ENCODE data around the gene COL25A1. TPM values are rescaled to one million over a fixed set of nuclear protein-coding genes. Genes with fewer than 3 reads are reported as not detected.

The COL25A1 gene
- total RNA-seq, 1 donor from 2014 or later = 10.4 TPM

DNA sequence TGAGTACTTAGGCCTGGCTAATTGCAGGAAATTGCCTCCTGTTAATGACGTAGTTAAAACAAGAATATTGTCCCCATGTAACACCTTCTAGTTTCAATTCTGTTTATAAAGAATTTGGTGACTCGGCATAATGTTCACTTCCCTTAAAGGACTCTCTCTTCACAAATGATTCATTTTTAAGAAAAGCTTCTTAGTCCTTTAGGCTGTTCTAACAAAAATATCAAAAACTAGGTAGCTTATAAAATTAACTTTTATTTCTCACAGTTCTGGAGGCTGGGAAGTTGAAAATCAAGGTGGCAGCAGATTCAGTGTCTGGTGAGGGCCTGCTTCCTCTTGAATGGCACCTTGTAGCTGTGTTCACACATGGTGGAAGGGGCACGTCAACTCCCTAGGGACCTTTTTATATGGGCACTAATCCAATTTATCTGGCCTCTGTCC is 23.8 kb downstream of the COL25A1 start:
- Mint-ChIP-seq H3K4me3 (ENCODE audit: unreplicated experiment) (no peak overlapping the region), H3K9me3 (ENCODE audit: unreplicated experiment) (no peaks in the 10 kb centered on the region), H3K27me3 (ENCODE audit: low read depth, unreplicated experiment) (no peaks in the 10 kb centered on the region), H3K4me1 (ENCODE audit: low read depth, unreplicated experiment) (peaks cover 1% of the 10 kb centered on the region), H3K27ac (ENCODE audit: unreplicated experiment) (no peak overlapping the region), H3K36me3 (ENCODE audit: low read depth, unreplicated experiment) (no peaks in the 10 kb centered on the region)
- no peak overlapping the region for H3K4me3 ChIP-seq (ENCODE audit: insufficient read depth, low read depth, low read length)
- H3K27ac ChIP-seq (ENCODE audit: low read depth, low read length) = no peak overlapping the region
- H3K27me3 ChIP-seq (ENCODE audit: insufficient read depth, low read length) = no peaks in the 10 kb centered on the region
- no peak overlapping the region for H3K4me2 ChIP-seq (ENCODE audit: low read length)
- H3K79me2 ChIP-seq (ENCODE audit: insufficient read depth, low read length) = no peaks in the 10 kb centered on the region
- no peaks in the 10 kb centered on the region for H3K9me3 ChIP-seq (ENCODE audit: insufficient read depth, low read depth, low read length)
- no peaks in the 10 kb centered on the region for H4K20me1 ChIP-seq (ENCODE audit: insufficient read depth, low read length)
- no peak overlapping the region for H3K9ac ChIP-seq (ENCODE audit: low read length)
- no peak overlapping the region for H2AFZ ChIP-seq (ENCODE audit: low read depth, low read length)
- no peaks in the 10 kb centered on the region for H3K4me1 ChIP-seq (ENCODE audit: insufficient read depth, low read length)
- DNase-seq (ENCODE audit: low read depth) (no peak), FAIRE-seq (no peak)
- TF ChIP-seq, protein P1, sequence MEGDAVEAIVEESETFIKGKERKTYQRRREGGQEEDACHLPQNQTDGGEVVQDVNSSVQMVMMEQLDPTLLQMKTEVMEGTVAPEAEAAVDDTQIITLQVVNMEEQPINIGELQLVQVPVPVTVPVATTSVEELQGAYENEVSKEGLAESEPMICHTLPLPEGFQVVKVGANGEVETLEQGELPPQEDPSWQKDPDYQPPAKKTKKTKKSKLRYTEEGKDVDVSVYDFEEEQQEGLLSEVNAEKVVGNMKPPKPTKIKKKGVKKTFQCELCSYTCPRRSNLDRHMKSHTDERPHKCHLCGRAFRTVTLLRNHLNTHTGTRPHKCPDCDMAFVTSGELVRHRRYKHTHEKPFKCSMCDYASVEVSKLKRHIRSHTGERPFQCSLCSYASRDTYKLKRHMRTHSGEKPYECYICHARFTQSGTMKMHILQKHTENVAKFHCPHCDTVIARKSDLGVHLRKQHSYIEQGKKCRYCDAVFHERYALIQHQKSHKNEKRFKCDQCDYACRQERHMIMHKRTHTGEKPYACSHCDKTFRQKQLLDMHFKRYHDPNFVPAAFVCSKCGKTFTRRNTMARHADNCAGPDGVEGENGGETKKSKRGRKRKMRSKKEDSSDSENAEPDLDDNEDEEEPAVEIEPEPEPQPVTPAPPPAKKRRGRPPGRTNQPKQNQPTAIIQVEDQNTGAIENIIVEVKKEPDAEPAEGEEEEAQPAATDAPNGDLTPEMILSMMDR (IDR thresholded peaks at IDR 0.05; ENCODE audit: insufficient read depth, low read depth, low read length) = no peak
- no peak for TF ChIP-seq EZH2 (IDR thresholded peaks at IDR 0.05; ENCODE audit: insufficient read depth, low read length)
- H3K36me3 ChIP-seq (ENCODE audit: insufficient read depth, low read length) = no peaks in the 10 kb centered on the region

DNA sequence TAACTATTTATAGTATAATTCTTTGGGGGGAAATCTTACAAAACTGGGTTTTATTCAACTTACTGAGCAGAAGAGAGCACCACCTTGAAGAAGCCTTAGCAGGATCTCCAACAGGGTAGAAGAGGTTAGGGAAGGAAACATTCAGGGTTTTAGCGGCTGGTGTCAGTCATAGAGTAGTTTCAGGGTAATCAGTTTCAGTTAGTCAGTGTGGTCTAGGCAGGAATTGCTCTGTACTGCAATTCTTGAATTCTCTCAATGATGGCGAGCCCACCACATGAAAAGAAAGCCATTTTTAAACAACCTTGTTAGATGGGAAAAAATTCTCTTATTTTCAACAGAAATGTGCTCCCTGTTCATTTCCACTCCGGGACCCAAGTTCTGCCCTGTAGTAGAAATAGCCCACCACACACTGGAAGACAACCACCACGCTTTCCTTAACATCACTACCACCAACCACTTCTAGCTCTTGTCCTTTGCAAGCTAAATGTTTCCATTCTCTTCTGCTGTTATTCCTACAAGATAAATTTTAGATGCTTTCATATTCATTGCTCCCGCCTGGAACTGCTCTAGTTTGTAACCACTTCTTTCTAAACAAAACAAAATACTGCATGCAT is 25.9 kb downstream of the COL25A1 start:
- Histone ChIP-seq H3K27ac (ENCODE audit: low read depth, low read length) (no peak overlapping the region), H3K27me3 (ENCODE audit: insufficient read depth, low read length) (no peaks in the 10 kb centered on the region), H2AFZ (ENCODE audit: low read depth, low read length) (no peak overlapping the region), H3K36me3 (ENCODE audit: insufficient read depth, low read length) (no peaks in the 10 kb centered on the region), H3K79me2 (ENCODE audit: insufficient read depth, low read length) (no peaks in the 10 kb centered on the region), H3K9me3 (ENCODE audit: insufficient read depth, low read depth, low read length) (no peaks in the 10 kb centered on the region), H3K4me3 (ENCODE audit: insufficient read depth, low read depth, low read length) (no peak overlapping the region), H3K4me1 (ENCODE audit: insufficient read depth, low read length) (no peaks in the 10 kb centered on the region), H4K20me1 (ENCODE audit: insufficient read depth, low read length) (no peaks in the 10 kb centered on the region), H3K9ac (ENCODE audit: low read length) (no peak overlapping the region), H3K4me2 (ENCODE audit: low read length) (no peak overlapping the region)
- H3K27ac Mint-ChIP-seq (ENCODE audit: unreplicated experiment) = no peak overlapping the region
- H3K27me3 Mint-ChIP-seq (ENCODE audit: low read depth, unreplicated experiment) = no peaks in the 10 kb centered on the region
- no peaks in the 10 kb centered on the region for H3K36me3 Mint-ChIP-seq (ENCODE audit: low read depth, unreplicated experiment)
- DNase-seq (ENCODE audit: low read depth) (no peak), FAIRE-seq (no peak)
- no peaks in the 10 kb centered on the region for H3K9me3 Mint-ChIP-seq (ENCODE audit: unreplicated experiment)
- no peak overlapping the region for H3K4me3 Mint-ChIP-seq (ENCODE audit: unreplicated experiment)
- no peak for TF ChIP-seq EZH2 (IDR thresholded peaks at IDR 0.05; ENCODE audit: insufficient read depth, low read length)
- TF ChIP-seq, protein P1 (IDR thresholded peaks at IDR 0.05; ENCODE audit: insufficient read depth, low read depth, low read length) = no peak
- H3K4me1 Mint-ChIP-seq (ENCODE audit: low read depth, unreplicated experiment) = peaks cover 1% of the 10 kb centered on the region

DNA sequence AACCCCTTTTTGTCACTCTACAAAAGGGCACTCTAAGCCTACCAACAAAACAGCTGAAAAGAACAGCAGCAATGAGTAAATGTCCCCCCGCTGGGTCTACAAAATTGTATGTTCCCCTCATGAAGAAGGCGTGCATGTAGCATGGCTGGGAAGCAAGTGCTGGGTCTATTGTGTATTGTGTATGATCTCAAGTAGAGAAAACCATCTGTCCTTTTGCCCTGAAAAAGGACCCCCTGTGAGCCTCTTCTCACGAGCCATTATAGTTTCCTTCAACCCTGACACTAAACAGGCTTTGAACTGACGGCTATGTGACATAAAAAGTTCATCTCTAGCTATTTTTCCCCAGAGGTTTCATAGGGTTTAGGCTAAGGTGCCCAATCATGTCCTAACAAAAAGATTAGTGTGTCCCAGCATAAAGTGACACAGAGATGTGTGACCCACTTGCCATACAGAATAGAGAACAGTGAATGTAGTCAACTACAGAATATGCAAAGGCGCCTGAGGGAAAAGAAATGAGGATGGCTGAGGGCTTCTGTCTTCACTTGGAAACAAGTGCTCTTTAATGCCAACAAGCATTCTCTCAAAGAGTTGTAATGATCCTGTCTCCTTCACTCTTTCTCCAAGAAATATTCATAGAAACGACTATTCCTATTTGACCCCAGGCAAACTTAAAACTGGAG is 27.3 kb downstream of the COL25A1 start:
- Histone ChIP-seq H4K20me1 (ENCODE audit: insufficient read depth, low read length) (no peaks in the 10 kb centered on the region), H3K27ac (ENCODE audit: low read depth, low read length) (no peak overlapping the region), H3K9ac (ENCODE audit: low read length) (no peak overlapping the region), H3K79me2 (ENCODE audit: insufficient read depth, low read length) (no peaks in the 10 kb centered on the region), H2AFZ (ENCODE audit: low read depth, low read length) (no peak overlapping the region), H3K4me1 (ENCODE audit: insufficient read depth, low read length) (no peaks in the 10 kb centered on the region), H3K27me3 (ENCODE audit: insufficient read depth, low read length) (no peaks in the 10 kb centered on the region), H3K4me2 (ENCODE audit: low read length) (no peak overlapping the region), H3K9me3 (ENCODE audit: insufficient read depth, low read depth, low read length) (no peaks in the 10 kb centered on the region), H3K36me3 (ENCODE audit: insufficient read depth, low read length) (no peaks in the 10 kb centered on the region), H3K4me3 (ENCODE audit: insufficient read depth, low read depth, low read length) (no peak overlapping the region)
- TF ChIP-seq, protein P1 (IDR thresholded peaks at IDR 0.05; ENCODE audit: insufficient read depth, low read depth, low read length) = no peak
- TF ChIP-seq EZH2 (IDR thresholded peaks at IDR 0.05; ENCODE audit: insufficient read depth, low read length) = no peak
- FAIRE-seq (no peak), DNase-seq (ENCODE audit: low read depth) (no peak)
- Mint-ChIP-seq H3K9me3 (ENCODE audit: unreplicated experiment) (no peaks in the 10 kb centered on the region), H3K27ac (ENCODE audit: unreplicated experiment) (no peak overlapping the region), H3K4me1 (ENCODE audit: low read depth, unreplicated experiment) (peaks cover 1% of the 10 kb centered on the region), H3K27me3 (ENCODE audit: low read depth, unreplicated experiment) (no peaks in the 10 kb centered on the region), H3K4me3 (ENCODE audit: unreplicated experiment) (no peak overlapping the region), H3K36me3 (ENCODE audit: low read depth, unreplicated experiment) (no peaks in the 10 kb centered on the region)

All from astrocyte (in vitro differentiated cells and primary cell).